Measurements from ENCODE around the gene FFAR2.

Gene FFAR2

GRCh38 chr19:35500611-35501010, 52.6 kb downstream of the FFAR2 start:
- TF ChIP-seq CTCF (IDR thresholded peaks at IDR 0.05): no peak
